ENCODE measurements around the gene CFAP92.

CFAP92 gene, protein sequence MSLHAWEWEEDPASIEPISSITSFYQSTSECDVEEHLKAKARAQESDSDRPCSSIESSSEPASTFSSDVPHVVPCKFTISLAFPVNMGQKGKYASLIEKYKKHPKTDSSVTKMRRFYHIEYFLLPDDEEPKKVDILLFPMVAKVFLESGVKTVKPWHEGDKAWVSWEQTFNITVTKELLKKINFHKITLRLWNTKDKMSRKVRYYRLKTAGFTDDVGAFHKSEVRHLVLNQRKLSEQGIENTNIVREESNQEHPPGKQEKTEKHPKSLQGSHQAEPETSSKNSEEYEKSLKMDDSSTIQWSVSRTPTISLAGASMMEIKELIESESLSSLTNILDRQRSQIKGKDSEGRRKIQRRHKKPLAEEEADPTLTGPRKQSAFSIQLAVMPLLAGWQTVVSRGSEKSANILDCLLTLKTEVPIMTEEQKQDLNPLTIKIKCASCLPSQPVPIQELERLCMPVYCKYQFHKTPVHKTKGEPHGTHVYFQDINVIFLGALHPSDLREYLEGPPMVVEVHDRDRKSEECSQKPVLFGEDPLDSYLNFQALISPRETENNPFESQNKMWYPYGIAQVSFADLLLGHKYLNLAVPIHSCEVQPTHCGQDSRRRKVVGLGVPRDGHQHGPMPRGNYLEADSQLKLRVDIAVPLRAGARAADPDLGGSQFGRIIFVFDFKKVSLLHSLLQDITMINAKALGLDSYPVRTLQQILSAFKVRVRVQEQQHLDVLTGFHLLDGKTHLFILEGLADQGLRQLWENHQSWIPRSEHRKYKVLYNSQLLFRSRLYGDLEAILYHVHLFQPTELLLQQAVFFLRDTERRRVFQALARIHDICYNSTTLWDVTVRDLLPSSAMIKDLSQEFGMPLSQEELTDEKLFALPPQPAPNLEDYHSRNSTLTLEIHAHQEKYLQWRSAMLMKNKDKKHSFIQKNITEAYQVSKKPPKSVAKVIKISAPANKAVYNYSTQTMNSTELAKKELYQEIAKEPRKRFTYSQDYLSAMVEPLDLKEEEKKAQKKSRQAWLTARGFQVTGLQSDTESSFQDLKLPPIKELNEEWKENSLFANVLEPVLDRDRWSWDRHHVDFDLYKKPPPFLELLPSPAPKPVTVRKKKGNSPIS

DNA sequence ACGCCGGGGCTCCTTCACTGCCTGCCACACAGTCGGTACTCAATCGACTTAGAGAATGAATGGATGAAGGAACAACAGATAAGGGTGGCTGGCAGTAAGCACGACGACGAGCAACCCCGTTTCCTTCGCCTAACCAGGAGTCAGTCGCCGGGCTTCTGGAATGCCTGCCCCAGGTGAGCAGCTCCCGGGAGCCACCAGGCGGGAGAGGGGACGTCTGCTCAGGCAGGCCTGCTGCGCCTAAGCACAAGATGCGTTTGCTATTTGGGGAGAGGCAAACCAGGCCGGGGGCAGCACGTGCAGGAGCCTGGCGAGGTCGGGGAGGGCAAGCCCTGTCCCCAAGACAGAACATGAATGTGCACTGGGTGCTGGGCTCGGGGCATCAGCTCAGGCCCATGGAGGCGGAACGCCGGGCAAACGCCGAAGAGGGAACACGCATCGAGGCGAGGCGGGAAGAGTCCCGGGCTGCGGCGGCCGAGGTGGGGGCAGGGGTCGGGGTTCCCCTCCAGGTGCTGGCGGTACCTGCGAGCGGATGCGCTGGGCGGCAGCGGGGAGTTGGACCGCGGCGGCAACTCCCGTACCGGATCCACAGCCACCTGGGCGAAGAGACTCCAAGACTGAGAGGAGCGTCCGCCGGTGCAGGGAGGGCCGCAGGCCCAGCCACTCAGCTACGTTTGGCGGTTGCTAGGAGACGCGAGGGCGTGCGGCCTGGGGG is at the start of gene CFAP92:
Gene CFAP92 (minus strand): TSS at position 616 of the 712 bp plus-strand sequence. CDS start 772 bp downstream, outside the sequence.
- peak; percentile 90 for DNase-seq

DNA sequence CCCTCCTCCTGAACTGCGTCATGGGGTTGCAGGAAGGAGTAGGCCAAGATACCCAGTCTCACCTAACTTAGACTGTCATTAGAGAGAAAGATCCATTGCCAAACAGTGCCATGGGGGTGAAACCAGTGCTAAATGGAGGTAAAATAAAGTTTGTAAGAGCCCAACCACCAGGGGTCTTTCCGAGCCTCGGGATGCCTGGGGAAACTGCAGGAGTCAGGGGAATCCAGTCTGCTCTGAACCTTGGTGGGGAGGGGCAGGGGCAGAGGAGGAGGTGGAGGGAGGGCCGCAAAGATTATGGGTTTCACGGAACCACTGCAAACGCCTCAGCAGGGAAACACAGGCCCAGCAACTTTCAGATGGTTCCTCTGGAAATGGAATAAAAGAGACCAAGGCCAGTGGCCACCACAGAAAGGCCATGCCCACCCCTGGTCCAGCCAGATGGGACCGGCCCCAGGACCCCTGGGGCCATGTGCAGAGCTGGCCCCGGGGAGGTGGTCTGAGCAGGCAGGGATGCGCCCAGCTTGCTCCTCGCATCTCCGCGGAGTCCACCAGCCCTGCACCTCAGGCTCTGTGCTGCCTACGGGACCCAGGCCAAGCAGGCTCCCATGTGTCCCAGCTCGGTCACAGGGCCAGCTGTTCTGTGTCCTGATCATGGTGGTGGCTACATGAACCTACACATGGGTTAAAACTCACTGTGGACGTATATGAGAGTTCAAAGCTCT is 46.9 kb upstream of the CFAP92 start:
- no peak for DNase-seq

DNA sequence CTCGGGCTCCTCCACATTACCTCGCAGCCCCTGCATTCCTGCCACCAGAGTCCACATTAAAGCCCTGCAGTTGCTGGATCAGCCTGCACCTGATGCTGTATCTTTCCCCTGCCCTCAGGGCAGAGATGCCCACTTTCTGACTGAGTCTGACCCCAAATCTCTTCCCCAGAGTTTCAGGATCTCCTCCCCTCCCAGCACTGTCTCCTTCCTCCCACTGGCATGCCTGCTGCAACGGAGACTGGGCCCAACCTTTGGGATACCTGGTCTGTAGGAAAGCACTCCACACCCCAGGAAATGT is 46.1 kb upstream of the CFAP92 start:
- no peak for DNase-seq

DNA sequence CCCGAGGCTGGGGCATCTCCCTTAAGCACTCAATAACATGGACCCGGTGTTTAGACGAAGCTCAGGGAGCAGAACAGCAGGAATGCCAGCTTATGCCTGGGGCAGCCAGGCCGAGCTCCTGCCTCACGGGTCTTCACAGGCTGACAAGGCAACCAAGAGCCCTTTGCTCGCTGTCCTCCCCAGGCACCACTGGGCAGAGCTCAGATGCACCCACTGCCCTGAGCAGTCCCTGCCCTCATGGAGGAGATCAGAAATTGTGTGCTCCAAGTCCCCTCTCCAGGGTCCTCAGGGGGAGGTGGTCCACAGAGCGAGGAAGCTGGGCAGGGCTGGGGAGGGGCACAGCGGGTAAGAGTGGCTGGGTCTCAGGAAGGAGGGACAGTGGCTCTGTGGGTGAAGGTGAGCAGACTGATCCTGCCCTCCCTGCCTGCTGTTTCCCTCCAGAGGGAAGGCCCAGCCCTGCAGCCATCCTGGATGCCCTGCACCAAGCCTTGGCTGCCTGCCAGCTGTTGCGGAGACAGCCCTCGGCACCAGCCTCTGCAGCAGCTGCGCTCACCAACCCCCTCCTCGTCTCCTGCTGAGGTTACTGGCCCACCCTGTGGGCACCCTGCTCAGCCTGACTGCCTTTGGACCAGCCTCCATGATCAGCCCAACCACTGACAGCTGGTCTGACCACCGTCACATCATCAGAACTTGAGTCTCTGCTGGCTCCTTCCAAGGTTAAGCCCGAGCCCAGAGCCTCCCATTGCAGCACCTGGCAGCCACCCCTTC is 45.6 kb upstream of the CFAP92 start:
- no peak for DNase-seq

DNA sequence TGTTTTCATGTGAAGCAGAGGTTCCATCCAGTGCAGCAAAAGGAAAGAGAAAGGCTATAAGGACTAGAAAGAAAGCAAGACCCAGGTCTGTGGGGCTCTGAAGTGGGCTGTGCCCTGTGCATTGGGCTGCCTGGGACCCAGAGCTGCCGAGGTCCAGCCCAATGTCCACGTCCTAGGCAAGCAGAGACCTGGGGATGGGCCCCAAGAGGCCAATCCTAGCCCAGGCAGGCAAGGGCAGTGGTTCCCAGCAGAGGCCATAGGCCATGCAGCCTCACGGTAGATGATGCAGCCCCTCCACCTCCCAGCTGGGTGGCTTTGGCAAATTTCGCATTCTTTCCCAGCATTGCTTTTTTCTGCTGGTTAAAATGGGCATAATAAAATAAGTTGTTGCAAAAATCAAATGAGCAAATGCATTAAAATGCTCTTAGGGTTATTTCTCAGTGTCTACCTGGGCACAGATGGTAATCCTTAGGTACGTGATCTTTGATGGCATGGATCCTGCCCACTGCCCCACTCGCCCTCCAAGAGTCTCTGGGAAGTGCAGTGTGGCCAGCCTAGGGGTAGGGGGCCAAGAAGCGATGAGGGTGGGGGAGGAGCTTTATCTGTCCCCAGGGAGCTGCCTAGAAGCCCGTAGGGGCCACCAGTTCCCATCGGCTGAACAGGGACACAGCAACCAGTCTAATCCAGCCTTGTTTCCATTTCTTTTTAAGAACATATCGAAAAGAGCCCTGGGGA is 44.4 kb upstream of the CFAP92 start:
- DNase-seq = no peak

DNA sequence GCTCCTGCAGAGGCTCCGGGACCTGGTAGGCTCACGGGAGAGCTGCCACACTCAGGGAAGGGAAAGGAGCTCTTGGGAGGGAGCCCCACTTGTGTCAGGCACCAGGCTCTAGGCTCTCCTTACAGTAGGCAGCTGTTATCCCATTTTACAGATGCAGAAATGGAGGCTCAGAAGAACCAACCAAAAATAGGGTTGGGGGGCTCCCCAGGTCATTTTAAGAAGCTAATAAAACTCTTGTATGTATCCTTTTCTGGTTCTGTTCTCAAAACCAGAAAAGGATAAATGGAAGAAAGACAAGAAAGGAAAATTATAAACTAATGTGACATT is 43.2 kb upstream of the CFAP92 start:
- no peak for DNase-seq

DNA sequence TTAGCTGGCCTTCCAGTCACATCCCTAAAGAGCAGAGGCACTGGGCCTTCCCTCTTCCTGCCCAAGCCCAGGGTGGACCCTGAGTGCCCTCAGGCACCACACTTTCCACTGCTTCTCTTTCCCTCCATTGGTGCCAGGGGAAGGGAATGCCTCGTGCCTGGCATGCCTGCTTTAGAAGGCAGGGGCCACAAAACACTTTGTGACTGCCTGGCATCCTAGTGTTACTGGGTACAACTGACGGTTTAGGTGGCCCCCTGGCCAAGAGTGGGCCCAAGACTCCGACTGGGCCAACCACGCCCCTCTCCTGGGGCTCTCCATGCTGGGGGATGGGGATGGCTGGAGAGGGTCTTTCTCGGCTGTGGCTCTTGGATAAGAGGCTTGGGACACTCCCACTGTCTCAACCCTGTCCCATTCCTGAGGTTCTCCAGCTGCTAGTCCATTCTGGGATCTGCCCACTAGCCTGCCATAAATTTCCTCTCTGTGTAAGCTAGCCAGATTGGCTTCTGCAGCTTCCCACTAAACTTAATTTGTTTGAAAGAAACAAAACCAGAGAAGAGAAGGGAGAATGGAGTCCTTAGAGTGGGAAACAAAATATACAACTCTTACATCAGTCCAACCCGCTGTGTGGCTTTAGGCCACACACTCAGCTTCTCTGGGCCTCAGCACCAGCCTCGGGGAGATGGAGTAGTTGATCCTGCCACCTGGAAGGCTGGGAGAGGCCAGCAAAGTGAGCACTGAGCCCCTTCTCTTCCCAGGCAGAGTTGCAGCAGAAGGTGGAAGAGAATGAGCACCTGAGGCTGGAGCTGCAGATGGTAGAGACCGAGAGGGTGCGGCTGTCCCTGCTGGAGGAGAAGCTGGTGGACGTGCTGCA is 42.6 kb upstream of the CFAP92 start:
- DNase-seq = no peak

- no peak for DNase-seq
Measured at GRCh38 chr3:129035360-129036221, 41.7 kb upstream of the CFAP92 start.

- no peak for DNase-seq
Measured at GRCh38 chr3:129034642-129035041, 40.8 kb upstream of the CFAP92 start.

DNA sequence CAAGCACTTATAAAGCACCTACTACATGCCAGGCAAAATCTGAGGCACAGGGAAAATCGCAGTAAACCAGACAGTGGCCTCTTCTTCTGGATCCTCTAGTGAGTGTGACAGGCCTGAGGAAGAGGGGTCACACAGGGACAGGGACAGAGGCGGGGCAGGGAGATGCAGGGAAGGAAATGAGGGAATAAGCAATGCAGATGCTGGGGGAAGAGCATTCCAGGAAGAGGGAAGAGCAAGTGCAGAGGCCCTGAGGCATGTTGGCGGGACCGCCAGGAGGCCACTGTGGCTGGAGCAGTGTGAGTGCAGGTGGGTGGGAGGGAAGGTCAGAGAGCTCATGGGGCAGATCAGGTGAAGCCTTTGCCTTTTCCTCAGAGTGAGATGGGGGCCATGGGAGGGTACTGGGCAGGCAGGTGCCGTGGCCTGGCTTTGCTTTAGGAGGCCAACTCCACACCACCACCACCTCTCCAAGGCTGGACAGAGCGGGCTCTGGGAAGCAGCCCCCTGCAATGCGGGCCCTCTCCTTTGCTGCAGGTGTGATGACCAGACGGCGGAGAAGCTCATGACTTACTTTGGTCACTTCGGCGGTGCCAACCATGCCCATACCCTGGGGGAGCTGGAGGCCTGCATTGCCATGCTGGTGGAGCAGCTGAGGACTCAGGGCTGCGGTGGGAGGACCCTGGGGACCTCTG is 39.9 kb upstream of the CFAP92 start:
- no peak for DNase-seq

- DNase-seq = no peak
Measured at GRCh38 chr3:129033151-129033550, 39.3 kb upstream of the CFAP92 start.

GRCh38 chr3:129032716-129033115 is 38.8 kb upstream of the CFAP92 start:
- no peak for DNase-seq

DNA sequence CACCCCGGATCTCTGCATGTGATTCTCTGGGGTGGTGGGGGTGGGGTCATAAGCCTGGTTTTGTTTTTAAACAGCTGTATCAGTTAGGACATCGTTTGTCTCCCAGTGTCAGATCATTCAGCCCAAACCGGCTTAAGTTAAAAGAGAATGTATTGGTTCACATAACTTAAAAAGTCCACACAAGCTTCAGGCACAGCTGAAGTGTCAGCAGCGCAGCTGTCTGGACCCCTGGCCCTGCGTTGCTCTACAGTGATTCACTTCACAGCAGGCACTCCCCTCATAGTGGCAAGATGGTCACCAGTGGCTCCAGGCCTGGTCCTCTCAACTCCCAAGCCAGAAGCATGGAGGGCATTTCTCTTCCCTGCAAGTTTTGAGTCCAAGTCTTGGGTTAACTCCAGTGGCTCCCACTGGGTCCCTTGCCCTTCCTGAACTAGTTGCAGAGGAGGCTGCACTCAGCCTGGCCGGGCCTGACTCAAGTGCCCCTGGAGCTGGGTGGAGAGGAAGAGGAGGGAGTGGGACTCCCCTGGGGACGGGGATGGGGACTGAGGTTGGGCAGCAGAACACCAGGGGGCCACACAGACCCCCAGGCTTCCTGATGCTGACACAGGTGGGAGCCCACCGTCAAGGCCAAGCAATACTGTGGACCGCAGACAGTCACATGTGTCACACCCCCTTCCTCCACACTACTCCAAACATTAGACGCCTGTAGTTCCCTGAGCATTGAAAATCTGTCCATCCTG is 37.8 kb upstream of the CFAP92 start:
- no peak for DNase-seq

DNA sequence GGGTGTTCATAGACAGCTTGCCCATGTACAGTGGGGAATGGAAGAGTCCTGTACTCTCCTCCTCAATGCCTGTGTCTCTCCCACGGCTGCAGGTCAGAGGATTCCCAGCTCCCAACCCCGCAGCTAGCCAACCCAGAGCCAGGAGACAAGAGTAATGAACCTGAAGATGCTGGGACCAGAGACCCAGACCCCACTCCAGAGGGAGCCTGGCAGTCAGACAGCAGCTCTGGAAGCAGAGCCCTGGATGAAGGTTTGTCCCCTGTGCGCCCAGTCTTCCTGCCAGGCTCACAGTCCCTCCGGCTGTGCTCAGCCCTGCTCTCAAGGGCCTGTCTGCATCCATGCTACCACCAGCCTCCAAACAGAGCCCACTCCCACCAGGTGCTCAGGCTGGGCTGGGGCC is 36.7 kb upstream of the CFAP92 start:
- DNase-seq = no peak

DNA sequence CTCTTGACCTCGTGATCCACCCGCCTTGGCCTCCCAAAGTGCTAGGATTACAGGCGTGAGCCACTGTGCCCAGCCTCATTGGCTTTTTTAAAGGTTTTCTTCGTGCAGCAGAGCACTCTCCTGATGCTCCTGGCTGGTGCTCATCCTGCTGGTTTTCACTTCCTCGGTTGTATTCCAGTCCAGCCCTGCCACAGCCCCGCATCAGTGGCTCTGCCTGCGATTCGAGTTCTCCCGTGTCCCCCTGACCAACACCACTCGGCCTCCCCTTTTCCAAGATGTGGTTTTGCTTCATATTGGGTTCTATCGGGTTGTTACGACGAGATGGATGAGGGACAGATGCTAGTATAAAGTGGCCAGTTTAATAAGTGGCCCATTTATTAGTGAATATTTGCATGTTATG is 35.0 kb upstream of the CFAP92 start:
- no peak for DNase-seq

- no peak for DNase-seq
Measured at GRCh38 chr3:129027544-129027880, 33.6 kb upstream of the CFAP92 start.

GRCh38 chr3:129026728-129027543 is 33.1 kb upstream of the CFAP92 start:
- peak; percentile 89 for DNase-seq

All from left hindlimb (tissue), 1 donor.